ENCODE results near the gene NAA80. TPM values are rescaled to one million over a fixed set of nuclear protein-coding genes. Genes with fewer than 3 reads are reported as not detected.

The NAA80 gene
- total RNA-seq, 1 donor, result 6.5 TPM

DNA sequence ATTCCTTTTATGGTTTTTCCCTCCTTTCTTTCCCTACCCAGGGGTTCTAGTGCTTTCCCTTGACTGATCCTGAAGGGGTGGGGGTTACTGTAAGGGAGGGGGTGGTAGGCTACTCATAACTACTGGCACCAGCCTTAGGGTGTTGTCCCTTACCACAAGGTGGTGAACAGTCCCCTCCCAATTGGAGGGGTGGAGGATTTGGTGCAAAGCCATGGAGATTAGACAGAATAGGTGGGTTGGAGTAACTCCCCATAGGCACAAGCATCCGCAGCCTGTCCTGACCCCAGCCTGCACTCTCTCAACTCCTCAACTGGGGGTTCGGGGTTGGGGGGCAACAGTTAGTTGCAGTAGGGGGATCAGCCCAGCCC is 25.9 kb upstream of the NAA80 start:
- H3K79me2 ChIP-seq (ENCODE audit: insufficient read depth, low read length), result peaks cover 33% of the 10 kb centered on the region
- TF ChIP-seq, protein P1, sequence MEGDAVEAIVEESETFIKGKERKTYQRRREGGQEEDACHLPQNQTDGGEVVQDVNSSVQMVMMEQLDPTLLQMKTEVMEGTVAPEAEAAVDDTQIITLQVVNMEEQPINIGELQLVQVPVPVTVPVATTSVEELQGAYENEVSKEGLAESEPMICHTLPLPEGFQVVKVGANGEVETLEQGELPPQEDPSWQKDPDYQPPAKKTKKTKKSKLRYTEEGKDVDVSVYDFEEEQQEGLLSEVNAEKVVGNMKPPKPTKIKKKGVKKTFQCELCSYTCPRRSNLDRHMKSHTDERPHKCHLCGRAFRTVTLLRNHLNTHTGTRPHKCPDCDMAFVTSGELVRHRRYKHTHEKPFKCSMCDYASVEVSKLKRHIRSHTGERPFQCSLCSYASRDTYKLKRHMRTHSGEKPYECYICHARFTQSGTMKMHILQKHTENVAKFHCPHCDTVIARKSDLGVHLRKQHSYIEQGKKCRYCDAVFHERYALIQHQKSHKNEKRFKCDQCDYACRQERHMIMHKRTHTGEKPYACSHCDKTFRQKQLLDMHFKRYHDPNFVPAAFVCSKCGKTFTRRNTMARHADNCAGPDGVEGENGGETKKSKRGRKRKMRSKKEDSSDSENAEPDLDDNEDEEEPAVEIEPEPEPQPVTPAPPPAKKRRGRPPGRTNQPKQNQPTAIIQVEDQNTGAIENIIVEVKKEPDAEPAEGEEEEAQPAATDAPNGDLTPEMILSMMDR (IDR thresholded peaks at IDR 0.05; ENCODE audit: extremely low read depth, low read depth, low read length), result no peak
- H4K20me1 ChIP-seq (ENCODE audit: insufficient read depth, low read length), result peaks cover 14% of the 10 kb centered on the region
- no peak overlapping the region for H3K27ac ChIP-seq (ENCODE audit: low read depth, low read length)
- H3K27me3 ChIP-seq (ENCODE audit: insufficient read depth, low read length), result no peaks in the 10 kb centered on the region
- peaks cover 22% of the 10 kb centered on the region for H3K4me1 ChIP-seq (ENCODE audit: insufficient read depth, low read length)
- H2AFZ ChIP-seq (ENCODE audit: low read length), result no peak overlapping the region
- no peak overlapping the region for H3K4me2 ChIP-seq (ENCODE audit: insufficient read depth, low read length)
- no peak overlapping the region for H3K4me3 ChIP-seq (ENCODE audit: insufficient read depth, low read length)
- no peaks in the 10 kb centered on the region for H3K9me3 ChIP-seq (ENCODE audit: low read depth, low read length)
- H3K36me3 ChIP-seq (ENCODE audit: insufficient read depth, low read length), result peaks cover 22% of the 10 kb centered on the region
- DNase-seq (ENCODE audit: insufficient read length, low spot score, missing footprints), result no peak

DNA sequence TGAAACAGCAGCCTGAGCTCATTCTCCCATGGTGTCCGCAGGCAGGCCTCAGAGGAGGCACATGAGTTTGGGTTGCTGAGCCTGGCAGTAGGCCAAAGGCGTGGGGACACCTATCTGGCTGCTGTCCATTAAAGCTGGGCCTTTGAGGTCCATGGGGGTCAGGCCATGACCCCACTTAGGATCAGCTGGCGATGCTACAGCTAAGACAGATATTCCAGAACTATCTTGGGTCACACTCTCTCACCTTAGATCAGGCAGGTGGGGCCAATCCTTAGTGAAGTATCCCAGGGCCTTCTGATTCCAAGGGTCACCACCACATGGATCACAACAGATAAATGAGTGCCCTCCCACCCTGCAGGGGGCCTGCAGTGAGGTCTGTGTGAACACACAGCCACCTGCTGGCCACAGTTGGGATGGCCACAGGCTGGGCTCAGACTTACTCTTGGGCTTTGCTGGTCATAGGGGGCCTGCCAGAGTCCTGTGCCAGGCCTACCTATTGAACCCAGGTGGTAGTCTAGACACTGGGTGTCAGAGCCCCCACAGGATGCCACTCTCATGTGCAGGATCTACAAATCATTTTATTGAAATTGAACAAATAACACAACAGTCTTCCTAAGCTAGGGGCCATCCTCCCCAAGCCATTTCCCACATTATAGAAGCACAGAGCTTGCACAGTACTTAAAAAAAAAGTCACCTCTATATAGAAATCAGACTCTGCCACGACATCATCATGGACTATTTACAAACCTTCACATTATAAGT is 25.3 kb upstream of the NAA80 start:
- Histone ChIP-seq H3K79me2 (ENCODE audit: insufficient read depth, low read length) (peaks cover 34% of the 10 kb centered on the region), H3K27ac (ENCODE audit: low read depth, low read length) (no peak overlapping the region)

DNA sequence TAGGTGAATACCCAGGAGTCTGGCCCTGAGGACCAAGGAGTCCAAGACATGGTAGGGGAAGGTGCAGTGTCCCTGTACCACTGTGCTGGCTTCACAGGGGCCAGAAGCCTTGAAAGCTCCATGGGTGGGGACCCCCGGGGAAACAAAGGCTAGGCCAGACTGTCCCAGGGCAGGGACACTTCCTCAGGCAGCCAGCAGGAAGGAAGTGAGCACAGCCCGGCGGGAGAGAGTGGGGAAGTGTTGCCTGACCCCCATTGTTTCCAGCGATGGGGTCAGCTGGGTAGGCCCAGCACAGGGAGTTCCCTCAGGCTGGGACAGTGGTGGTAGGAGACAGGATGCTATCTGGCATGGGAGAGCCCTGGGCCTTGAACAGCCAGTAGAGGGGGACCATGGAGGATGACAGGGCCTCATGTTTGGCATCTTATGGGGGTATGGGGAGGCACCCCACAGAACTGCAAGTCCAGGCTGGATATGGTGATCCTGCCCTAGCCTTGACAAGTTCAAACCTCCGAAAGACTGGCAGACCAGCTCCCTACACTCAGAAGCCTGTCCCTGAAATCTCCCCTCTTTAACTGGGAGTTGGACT is 24.5 kb upstream of the NAA80 start:
- TF ChIP-seq, protein P1 (IDR thresholded peaks at IDR 0.05; ENCODE audit: extremely low read depth, low read depth, low read length), result no peak
- Histone ChIP-seq H3K27ac (ENCODE audit: low read depth, low read length) (no peak overlapping the region), H3K4me1 (ENCODE audit: insufficient read depth, low read length) (peaks cover 26% of the 10 kb centered on the region), H3K36me3 (ENCODE audit: insufficient read depth, low read length) (peaks cover 23% of the 10 kb centered on the region), H2AFZ (ENCODE audit: low read length) (no peak overlapping the region), H3K9me3 (ENCODE audit: low read depth, low read length) (no peaks in the 10 kb centered on the region), H3K4me2 (ENCODE audit: insufficient read depth, low read length) (no peak overlapping the region), H4K20me1 (ENCODE audit: insufficient read depth, low read length) (peaks cover 25% of the 10 kb centered on the region), H3K27me3 (ENCODE audit: insufficient read depth, low read length) (no peaks in the 10 kb centered on the region), H3K4me3 (ENCODE audit: insufficient read depth, low read length) (no peak overlapping the region), H3K79me2 (ENCODE audit: insufficient read depth, low read length) (peaks cover 42% of the 10 kb centered on the region)
- no peak for DNase-seq (ENCODE audit: insufficient read length, low spot score, missing footprints)

More for the DNA sequence above, 25.3 kb upstream of the NAA80 start:
- H3K4me1 ChIP-seq (ENCODE audit: insufficient read depth, low read length), result peaks cover 26% of the 10 kb centered on the region
- H3K36me3 ChIP-seq (ENCODE audit: insufficient read depth, low read length), result peaks cover 20% of the 10 kb centered on the region
- TF ChIP-seq, protein P1 (IDR thresholded peaks at IDR 0.05; ENCODE audit: extremely low read depth, low read depth, low read length), result peak; percentile 84
- H3K27me3 ChIP-seq (ENCODE audit: insufficient read depth, low read length), result no peaks in the 10 kb centered on the region
- no peak overlapping the region for H3K4me3 ChIP-seq (ENCODE audit: insufficient read depth, low read length)
- H2AFZ ChIP-seq (ENCODE audit: low read length), result no peak overlapping the region
- H3K9me3 ChIP-seq (ENCODE audit: low read depth, low read length), result no peaks in the 10 kb centered on the region
- peaks cover 17% of the 10 kb centered on the region for H4K20me1 ChIP-seq (ENCODE audit: insufficient read depth, low read length)
- H3K4me2 ChIP-seq (ENCODE audit: insufficient read depth, low read length), result no peak overlapping the region
- peak; percentile 99 for DNase-seq (ENCODE audit: insufficient read length, low spot score, missing footprints)

DNA sequence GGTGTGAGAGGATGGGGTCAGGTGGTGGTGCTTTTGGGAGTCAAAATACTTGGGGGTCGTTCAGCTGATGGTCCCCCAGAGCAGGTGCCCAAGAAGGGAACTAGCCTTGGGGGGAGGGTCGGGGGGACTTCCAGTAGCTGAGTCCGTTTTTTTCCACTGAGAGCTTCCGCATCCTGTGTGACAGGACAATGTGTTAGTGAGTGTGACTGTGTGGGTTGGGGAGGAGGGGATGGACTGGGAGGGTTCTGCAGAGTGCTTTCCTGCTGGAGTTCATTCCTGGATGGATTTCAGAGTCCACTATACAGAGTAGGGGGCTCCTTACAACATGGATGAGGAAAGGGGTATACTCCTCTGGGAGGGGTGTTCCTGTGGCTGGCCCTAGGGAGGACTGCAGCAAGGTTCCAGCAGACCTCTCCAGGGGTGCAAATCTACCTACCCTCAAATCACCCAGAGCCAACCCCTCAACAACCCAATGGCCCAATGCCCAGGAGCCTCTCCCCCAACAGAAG is 23.9 kb upstream of the NAA80 start:
- no peak overlapping the region for H3K27ac ChIP-seq (ENCODE audit: low read depth, low read length)
- TF ChIP-seq, protein P1 (IDR thresholded peaks at IDR 0.05; ENCODE audit: extremely low read depth, low read depth, low read length), result no peak

More for the DNA sequence above, 23.9 kb upstream of the NAA80 start:
- peaks cover 21% of the 10 kb centered on the region for H3K4me1 ChIP-seq (ENCODE audit: insufficient read depth, low read length)
- no peak for DNase-seq (ENCODE audit: insufficient read length, low spot score, missing footprints)
- no peaks in the 10 kb centered on the region for H3K9me3 ChIP-seq (ENCODE audit: low read depth, low read length)
- H3K4me2 ChIP-seq (ENCODE audit: insufficient read depth, low read length), result no peak overlapping the region
- H3K79me2 ChIP-seq (ENCODE audit: insufficient read depth, low read length), result peaks cover 48% of the 10 kb centered on the region
- no peak overlapping the region for H3K4me3 ChIP-seq (ENCODE audit: insufficient read depth, low read length)
- peaks cover 31% of the 10 kb centered on the region for H4K20me1 ChIP-seq (ENCODE audit: insufficient read depth, low read length)
- peaks cover 29% of the 10 kb centered on the region for H3K36me3 ChIP-seq (ENCODE audit: insufficient read depth, low read length)
- H2AFZ ChIP-seq (ENCODE audit: low read length), result no peak overlapping the region
- H3K27me3 ChIP-seq (ENCODE audit: insufficient read depth, low read length), result no peaks in the 10 kb centered on the region

All from osteoblast (primary cell).